Hepatocyte (in vitro differentiated cells): ENCODE data around the gene MAD2L2. TPM values are rescaled to one million over a fixed set of nuclear protein-coding genes. Genes with fewer than 3 reads are reported as not detected.
A peak's percentile ranks its signal among the peaks of the same experiment; 100 is the strongest.

ENCODE experiments used
- DNase-seq: peaks from one replicate; pipeline ENCODE4 v3.0.0-alpha.2; 2016; ENCODE audit warnings: low spot score
- H2AFZ ChIP-seq: fragments of 200-600 bp; sonication (generic); 2 replicates; pipeline ENCODE4 v1.6.0; 2016; ENCODE audit warnings: antibody characterized with exemption, mild to moderate bottlenecking
- H3K27ac ChIP-seq: fragments of 200-600 bp; sonication (generic); 2 replicates; pipeline ENCODE4 v1.5.1; 2016; ENCODE audit warnings: mild to moderate bottlenecking
- H3K27me3 ChIP-seq: fragments of 200-600 bp; sonication (generic); 2 replicates; pipeline ENCODE4 v1.6.1; 2016
- H3K36me3 ChIP-seq: fragments of 200-600 bp; sonication (generic); replicated peaks from 2 replicates; pipeline ENCODE4 v1.5.1; 2016; ENCODE audit warnings: low read depth; ENCODE audit not compliant: insufficient read depth
- H3K4me1 ChIP-seq: fragments of 200-600 bp; sonication (generic); 2 replicates; pipeline ENCODE4 v1.5.1; 2016; ENCODE audit warnings: mild to moderate bottlenecking, moderate library complexity; ENCODE audit not compliant: insufficient read depth
- H3K4me2 ChIP-seq: fragments of 200-600 bp; sonication (generic); 2 replicates; pipeline ENCODE4 v1.6.0; 2016
- H3K4me3 ChIP-seq: fragments of 200-600 bp; sonication (generic); 2 replicates; pipeline ENCODE4 v1.5.1; 2016; ENCODE audit warnings: mild to moderate bottlenecking
- H3K79me2 ChIP-seq: fragments of 200-600 bp; sonication (generic); 2 replicates; pipeline ENCODE4 v1.6.0; 2017; ENCODE audit warnings: mild to moderate bottlenecking
- H3K9me2 ChIP-seq: fragments of 200-600 bp; sonication (generic); replicated peaks from 2 replicates; pipeline ENCODE4 v1.6.0; 2017; ENCODE audit warnings: mild to moderate bottlenecking; ENCODE audit not compliant: insufficient read depth
- H3K9me3 ChIP-seq: fragments of 200-600 bp; sonication (generic); 2 replicates; pipeline ENCODE4 v1.5.1; 2016; ENCODE audit warnings: low read depth, mild to moderate bottlenecking
- H4K20me1 ChIP-seq: fragments of 200-600 bp; sonication (generic); 2 replicates; pipeline ENCODE4 v1.6.0; 2016; ENCODE audit warnings: mild to moderate bottlenecking; ENCODE audit not compliant: insufficient read depth, poor library complexity, severe bottlenecking
- CTCF ChIP-seq: fragments of 200-600 bp; sonication (generic); IDR thresholded peaks from 2 replicates; pipeline ENCODE4 v1.5.1; 2016; ENCODE audit warnings: antibody characterized with exemption, mild to moderate bottlenecking; ENCODE audit not compliant: poor library complexity
- EZH2 ChIP-seq: fragments of 200-600 bp; sonication (generic); IDR thresholded peaks from 2 replicates; pipeline ENCODE4 v1.6.1; 2016; ENCODE audit warnings: antibody characterized with exemption, mild to moderate bottlenecking, borderline replicate concordance
- EZH2phosphoT487 ChIP-seq: fragments of 200-600 bp; sonication (generic); IDR thresholded peaks from one replicate; pipeline ENCODE4 v1.6.1; 2018; ENCODE audit warnings: antibody characterized with exemption, mild to moderate bottlenecking, low read depth, moderate library complexity; ENCODE audit not compliant: unreplicated experiment, severe bottlenecking
- WGBS: methylation state at CpG from one replicate; pipeline ENCODE4 v1.1.6; 2016; ENCODE audit warnings: low lambda C conversion rate; ENCODE audit errors: missing lambda C conversion rate; 5-methylcytosine and 5-hydroxymethylcytosine counted together
- polyA plus RNA-seq: library from polyadenylated mRNA; unstranded; fragments of >200 nt; fragmentation: Nextera tagmentation; extraction: Ambion mirVana; gene quantifications from 2 replicates; pipeline ENCODE4 v1.2.1, GENCODE V29; 2016
- total RNA-seq: library from RNA; depleted of rRNA; stranded (reverse); fragments of >200 nt; gene quantifications from 2 replicates; pipeline ENCODE4 v1.2.3, GENCODE V29; 2014

MAD2L2 gene
- total and polyA plus RNA-seq, 2 experiments from 2014 or later = 40.6 to 63.2 TPM

- peaks cover 26% of the 10 kb centered on the region for H3K79me2 ChIP-seq
- no peaks in the 10 kb centered on the region for H4K20me1 ChIP-seq
- H2AFZ ChIP-seq = peak overlapping the region; percentile 98
- WGBS = 45% methylated on average over 7 of the region's 7 CpGs
- H3K27ac ChIP-seq = peak overlapping the region; percentile 98
- no peak for TF ChIP-seq EZH2phosphoT487
- TF ChIP-seq EZH2 = no peak
- no peak for TF ChIP-seq CTCF
- H3K9me2 ChIP-seq = no peaks in the 10 kb centered on the region
- peaks cover 15% of the 10 kb centered on the region for H3K4me1 ChIP-seq
- no peaks in the 10 kb centered on the region for H3K9me3 ChIP-seq
- H3K4me2 ChIP-seq = peak overlapping the region; percentile 100
- DNase-seq = no peak
- H3K27me3 ChIP-seq = no peaks in the 10 kb centered on the region
- H3K36me3 ChIP-seq = no peaks in the 10 kb centered on the region
- peak overlapping the region; percentile 83 for H3K4me3 ChIP-seq
These were observed 27.1 kb downstream of the MAD2L2 start for GRCh38 chr1:11653861-11654136.

- Histone ChIP-seq H3K4me3 (peak overlapping the region; percentile 83), H3K79me2 (peaks cover 26% of the 10 kb centered on the region)
- peak; percentile 90 for DNase-seq
These were observed 27.7 kb downstream of the MAD2L2 start for GRCh38 chr1:11653101-11653860.

GRCh38 chr1:11652203-11652780 is 28.7 kb downstream of the MAD2L2 start:
- no peaks in the 10 kb centered on the region for H4K20me1 ChIP-seq
- H3K36me3 ChIP-seq = no peaks in the 10 kb centered on the region
- no peak overlapping the region for H2AFZ ChIP-seq
- no peaks in the 10 kb centered on the region for H3K9me2 ChIP-seq
- H3K4me2 ChIP-seq = peak overlapping the region; percentile 100
- no peaks in the 10 kb centered on the region for H3K27me3 ChIP-seq
- 93% methylated on average over 10 of the region's 11 CpGs for WGBS
- H3K27ac ChIP-seq = peak overlapping the region; percentile 98
- H3K79me2 ChIP-seq = peaks cover 26% of the 10 kb centered on the region
- H3K4me1 ChIP-seq = peaks cover 15% of the 10 kb centered on the region
- DNase-seq = no peak
- H3K4me3 ChIP-seq = no peak overlapping the region
- H3K9me3 ChIP-seq = no peaks in the 10 kb centered on the region
- no peak for TF ChIP-seq CTCF

More at GRCh38 chr1:11653101-11653860, 27.7 kb downstream of the MAD2L2 start:
- no peak for TF ChIP-seq EZH2phosphoT487
- TF ChIP-seq CTCF = no peak
- H3K36me3 ChIP-seq = no peaks in the 10 kb centered on the region
- peaks cover 15% of the 10 kb centered on the region for H3K4me1 ChIP-seq
- no peaks in the 10 kb centered on the region for H3K27me3 ChIP-seq
- peak overlapping the region; percentile 98 for H3K27ac ChIP-seq
- no peaks in the 10 kb centered on the region for H4K20me1 ChIP-seq
- H3K9me2 ChIP-seq = no peaks in the 10 kb centered on the region
- no peaks in the 10 kb centered on the region for H3K9me3 ChIP-seq
- 44% methylated on average over 14 of the region's 17 CpGs for WGBS
- peak overlapping the region; percentile 100 for H3K4me2 ChIP-seq
- no peak overlapping the region for H2AFZ ChIP-seq
